Effector memory CD8-positive, alpha-beta T cell (primary cell): ENCODE results near the gene TEX52.

Experiments
- ATAC-seq: fragments of 150-1000 bp; cut with Tn5 transposase; replicated peaks from 2 replicates; pipeline ENCODE4 v1.10.0; 2021; ENCODE audit warnings: mild to moderate bottlenecking, moderate library complexity
- DNase-seq, 3 experiments: peaks; one replicate each; pipeline ENCODE4 v3.0.0; 2021
- H3K27ac Mint-ChIP-seq, 2 donors: one replicate each; pipeline ENCODE4 v1.8.0; 2022; ENCODE audit warnings: mild to moderate bottlenecking in 2 of 2, mixed read lengths in 2 of 2, moderate library complexity in 2 of 2
- H3K27me3 Mint-ChIP-seq, 2 donors: one replicate each; pipeline ENCODE4 v1.8.0; 2022; ENCODE audit warnings: mixed read lengths in 2 of 2
- H3K36me3 Mint-ChIP-seq: one replicate; pipeline ENCODE4 v1.8.0; 2022; ENCODE audit warnings: mild to moderate bottlenecking, moderate library complexity, mixed read lengths; ENCODE audit not compliant: insufficient read depth
- H3K4me1 Mint-ChIP-seq, 2 donors: one replicate each; pipeline ENCODE4 v1.8.0; 2022; ENCODE audit warnings: low read depth in 2 of 2, mixed read lengths in 2 of 2
- H3K4me3 Mint-ChIP-seq, 2 donors: one replicate each; pipeline ENCODE4 v1.8.0; 2022; ENCODE audit warnings: mild to moderate bottlenecking in 2 of 2, mixed read lengths in 2 of 2, moderate library complexity in 2 of 2
- H3K9me3 Mint-ChIP-seq, 2 donors: one replicate each; pipeline ENCODE4 v1.8.0; 2022; ENCODE audit warnings: mixed read lengths in 2 of 2

TEX52 gene

DNA sequence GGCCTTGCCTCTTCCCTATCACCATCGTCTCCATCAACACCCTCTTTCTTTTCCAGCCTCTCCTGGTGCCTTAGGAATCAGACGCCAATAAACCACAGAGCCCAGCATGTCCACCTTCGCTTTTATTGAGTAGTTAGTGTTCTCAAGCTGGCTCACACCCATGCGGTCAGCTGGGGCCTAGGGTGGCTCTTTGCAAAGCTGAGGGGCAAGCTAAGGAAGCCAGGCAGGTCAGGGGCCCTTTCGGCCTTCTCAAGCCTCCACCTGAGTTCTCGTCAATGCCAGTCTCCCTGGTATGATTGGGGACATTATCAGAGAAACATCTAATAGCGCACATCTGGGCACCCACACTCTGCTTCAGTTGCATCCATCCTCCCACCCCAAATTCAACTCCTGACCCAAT is 737 bp upstream of the TEX52 start:
- Mint-ChIP-seq H3K36me3 (peaks cover 2% of the 10 kb centered on the region), H3K27ac (peak overlapping the region in 1 of 2 donors; percentile 69), H3K4me3 (no peak overlapping the region), H3K9me3 (no peaks in the 10 kb centered on the region), H3K4me1 (no peaks in the 10 kb centered on the region), H3K27me3 (no peaks in the 10 kb centered on the region)
- ATAC-seq: no peak
- no peak for DNase-seq

DNA sequence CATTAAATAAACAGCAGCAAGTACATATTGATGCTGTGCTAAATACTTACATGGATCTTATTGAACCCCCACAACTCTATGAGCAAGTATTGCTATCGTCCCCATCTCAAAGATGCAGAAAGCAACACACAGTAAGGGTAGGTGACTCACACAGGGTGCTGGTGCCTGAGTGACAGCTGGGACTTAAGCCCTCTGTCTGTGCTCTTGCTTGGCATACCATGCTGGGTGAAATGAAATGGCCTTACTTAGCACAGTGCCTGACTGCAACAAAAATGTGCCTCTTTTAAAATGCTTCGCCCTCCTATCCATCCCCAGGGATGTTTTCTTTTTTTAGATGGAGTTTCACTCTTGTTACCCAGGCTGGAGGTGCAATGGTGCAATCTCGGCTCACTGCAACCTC is 788 bp downstream of the TEX52 start:
- no peak for ATAC-seq
- Mint-ChIP-seq H3K9me3 (no peaks in the 10 kb centered on the region), H3K27me3 (no peaks in the 10 kb centered on the region), H3K27ac (peak overlapping the region; percentile 32 to 76), H3K36me3 (peaks cover 2% of the 10 kb centered on the region), H3K4me3 (no peak overlapping the region), H3K4me1 (no peaks in the 10 kb centered on the region)
- DNase-seq: no peak

GRCh38 chr12:2855546-2855945 is 1.3 kb downstream of the TEX52 start:
- H3K4me1 Mint-ChIP-seq: no peaks in the 10 kb centered on the region
- ATAC-seq: no peak

DNA sequence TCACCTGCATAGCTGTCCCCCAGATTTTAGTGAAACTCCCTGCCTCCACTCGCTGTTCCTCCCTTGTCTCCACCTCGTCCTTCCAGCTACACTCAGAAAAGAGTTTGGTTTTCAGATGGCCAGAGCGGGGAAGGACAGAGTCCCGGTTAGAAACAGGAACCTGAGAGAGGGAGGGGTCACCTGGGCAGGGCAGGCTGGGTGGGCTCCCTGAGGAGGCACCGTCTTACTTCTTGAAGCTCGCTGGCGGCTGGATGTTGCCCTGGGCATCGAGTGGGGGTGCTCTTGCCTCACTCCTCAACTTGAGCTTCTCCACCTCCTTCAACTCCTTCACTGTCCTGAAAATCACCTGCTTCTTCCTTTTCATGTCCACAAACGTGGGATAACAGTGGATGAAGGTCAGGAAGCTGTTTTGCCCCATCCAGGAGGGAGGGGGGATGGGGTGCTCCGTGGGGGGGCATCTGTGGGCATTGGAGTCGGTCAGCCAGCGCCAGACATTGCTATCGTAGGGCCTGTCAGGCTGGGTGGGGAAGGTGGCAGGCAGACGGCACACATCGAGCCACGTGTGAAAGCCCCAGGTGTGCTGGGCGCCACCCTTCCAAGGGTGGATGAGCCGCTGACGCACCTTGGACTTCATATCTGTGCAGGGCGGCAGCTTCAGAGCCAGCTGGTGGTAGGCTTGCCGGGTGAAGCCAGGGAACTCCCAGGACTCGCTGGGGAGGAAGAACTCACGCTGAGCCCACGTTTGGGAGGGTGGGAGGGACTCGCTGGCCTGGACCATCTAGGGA is 2.0 kb downstream of the TEX52 start:
- peak overlapping the region in 1 of 2 donors; percentile 46 for H3K27ac Mint-ChIP-seq
- H3K9me3 Mint-ChIP-seq: no peaks in the 10 kb centered on the region
- peaks cover 2% of the 10 kb centered on the region for H3K36me3 Mint-ChIP-seq
- H3K4me3 Mint-ChIP-seq: no peak overlapping the region
- no peak for ATAC-seq
- DNase-seq: no peak
- H3K4me1 Mint-ChIP-seq: no peaks in the 10 kb centered on the region
- H3K27me3 Mint-ChIP-seq: no peaks in the 10 kb centered on the region

More at GRCh38 chr12:2855546-2855945, 1.3 kb downstream of the TEX52 start:
- no peaks in the 10 kb centered on the region for H3K9me3 Mint-ChIP-seq
- H3K4me3 Mint-ChIP-seq: no peak overlapping the region
- H3K36me3 Mint-ChIP-seq: peaks cover 2% of the 10 kb centered on the region
- peak overlapping the region in 1 of 2 donors; percentile 32 for H3K27ac Mint-ChIP-seq
- no peak for DNase-seq
- no peaks in the 10 kb centered on the region for H3K27me3 Mint-ChIP-seq

DNA sequence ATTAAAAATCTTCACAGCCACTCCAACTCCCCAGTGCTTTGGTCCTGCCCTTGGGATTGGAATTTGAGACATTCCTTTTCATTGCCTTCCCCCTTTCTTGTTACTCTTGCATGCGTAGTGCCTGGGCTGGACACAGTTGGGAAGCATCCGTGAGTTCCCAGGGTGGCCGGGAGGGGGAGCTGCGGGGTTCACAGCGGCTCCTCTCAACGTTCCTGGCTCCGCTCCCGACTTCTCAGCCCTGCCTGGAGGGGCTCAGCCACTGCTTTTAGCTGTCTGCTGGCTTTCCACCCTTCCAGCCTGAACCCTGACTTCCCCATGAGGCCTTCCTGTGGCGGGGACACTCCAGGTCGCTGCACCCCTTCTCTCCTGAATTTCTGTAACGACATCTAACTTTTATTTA is 3.2 kb downstream of the TEX52 start:
- Mint-ChIP-seq H3K4me1 (no peaks in the 10 kb centered on the region), H3K4me3 (no peak overlapping the region), H3K9me3 (no peaks in the 10 kb centered on the region), H3K27ac (peak overlapping the region in 1 of 2 donors; percentile 78), H3K27me3 (no peaks in the 10 kb centered on the region), H3K36me3 (peaks cover 3% of the 10 kb centered on the region)
- ATAC-seq: no peak
- peak; percentile 12 to 18 (median 14) for DNase-seq

DNA sequence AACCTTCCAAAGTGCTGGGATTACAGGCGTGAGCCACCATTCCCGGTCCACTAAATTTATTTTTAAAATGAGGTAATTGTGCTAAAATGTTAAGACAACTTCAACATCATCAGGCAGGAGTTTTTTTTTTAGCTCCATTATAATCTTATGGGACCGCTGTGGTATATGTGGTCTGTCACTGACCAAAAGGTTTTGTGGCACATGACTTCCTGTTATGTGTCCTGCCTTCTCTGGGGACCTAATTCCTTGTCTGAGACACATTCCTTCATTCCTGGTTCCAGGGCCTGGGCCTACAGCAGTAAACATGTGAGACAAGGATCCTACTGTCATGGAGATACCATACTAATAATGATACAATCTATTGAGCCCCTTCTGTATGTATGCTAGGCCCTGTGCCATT is 4.9 kb downstream of the TEX52 start:
- no peaks in the 10 kb centered on the region for H3K9me3 Mint-ChIP-seq
- peaks cover 3% of the 10 kb centered on the region for H3K36me3 Mint-ChIP-seq
- DNase-seq: no peak
- ATAC-seq: no peak
- H3K4me1 Mint-ChIP-seq: no peaks in the 10 kb centered on the region
- peak overlapping the region in 1 of 2 donors; percentile 25 for H3K27ac Mint-ChIP-seq
- no peak overlapping the region for H3K4me3 Mint-ChIP-seq
- H3K27me3 Mint-ChIP-seq: no peaks in the 10 kb centered on the region

GRCh38 chr12:2845280-2845679 is 11.6 kb downstream of the TEX52 start:
- Mint-ChIP-seq H3K4me1 (peaks cover 0 to 2% of the 10 kb centered on the region in 2 donors), H3K9me3 (no peaks in the 10 kb centered on the region), H3K27me3 (no peaks in the 10 kb centered on the region), H3K36me3 (peaks cover 16% of the 10 kb centered on the region), H3K4me3 (no peak overlapping the region), H3K27ac (peak overlapping the region in 1 of 2 donors; percentile 53)
- ATAC-seq (no peak), DNase-seq (no peak)

GRCh38 chr12:2844786-2845185 is 12.1 kb downstream of the TEX52 start:
- no peak for DNase-seq

DNA sequence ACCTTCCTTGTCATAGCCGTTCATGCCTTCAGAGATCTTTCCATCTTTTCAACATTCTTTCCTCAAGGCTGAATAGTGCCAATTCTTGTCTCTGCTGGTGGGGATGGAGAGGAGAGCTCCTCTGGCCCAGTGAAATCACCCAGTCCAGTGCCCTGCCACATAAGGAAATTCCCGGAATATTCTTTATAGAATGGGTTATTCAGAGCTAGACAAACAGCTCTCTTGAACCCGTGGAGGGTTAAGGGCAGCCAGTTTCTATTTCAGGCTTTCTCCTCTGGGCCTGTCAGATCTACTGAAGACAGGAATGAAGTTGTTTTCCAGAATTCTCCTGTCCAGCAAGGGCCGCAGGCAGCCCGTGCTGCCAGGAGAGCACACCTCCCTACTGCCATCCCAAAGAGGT is 13.9 kb downstream of the TEX52 start:
- Mint-ChIP-seq H3K9me3 (no peaks in the 10 kb centered on the region), H3K27me3 (no peaks in the 10 kb centered on the region), H3K36me3 (peaks cover 31% of the 10 kb centered on the region), H3K4me3 (no peak overlapping the region), H3K4me1 (peaks cover 0 to 2% of the 10 kb centered on the region in 2 donors), H3K27ac (no peak overlapping the region)
- DNase-seq (no peak), ATAC-seq (no peak)

More at GRCh38 chr12:2844786-2845185, 12.1 kb downstream of the TEX52 start:
- Mint-ChIP-seq H3K4me1 (peaks cover 0 to 2% of the 10 kb centered on the region in 2 donors), H3K27ac (peak overlapping the region in 1 of 2 donors; percentile 53), H3K4me3 (no peak overlapping the region), H3K27me3 (no peaks in the 10 kb centered on the region), H3K9me3 (no peaks in the 10 kb centered on the region), H3K36me3 (peaks cover 21% of the 10 kb centered on the region)
- no peak for ATAC-seq

DNA sequence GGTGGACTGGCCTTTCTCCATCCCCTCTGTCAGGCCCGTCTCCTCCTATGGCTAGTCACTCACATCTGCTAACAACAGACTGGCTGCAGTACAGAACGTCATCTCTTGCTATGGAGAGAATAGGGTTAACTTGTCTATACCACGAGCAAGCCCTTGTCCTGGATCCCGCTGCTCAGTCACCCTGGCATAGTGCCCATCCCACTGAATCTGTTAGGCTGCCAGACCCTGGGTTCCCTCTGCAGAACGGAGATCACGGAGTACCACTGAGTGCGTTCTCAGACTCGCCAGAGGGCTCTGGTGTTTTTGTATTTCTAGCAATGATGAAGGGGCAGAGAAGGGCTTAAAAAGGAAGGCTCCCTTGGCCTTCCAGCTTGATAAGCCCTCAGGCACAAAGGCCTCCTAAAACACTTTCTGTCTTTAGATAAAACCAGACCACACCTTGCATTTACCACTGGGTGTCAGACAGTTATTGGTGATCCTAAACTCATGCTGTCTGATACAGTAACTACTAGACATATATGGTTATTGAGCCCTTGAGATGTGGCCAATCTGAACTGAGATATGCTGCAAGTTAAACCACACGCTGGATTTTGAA is 15.7 kb downstream of the TEX52 start:
- no peaks in the 10 kb centered on the region for H3K27me3 Mint-ChIP-seq
- no peak overlapping the region for H3K27ac Mint-ChIP-seq

GRCh38 chr12:2836574-2836973 is 20.3 kb downstream of the TEX52 start:
- H3K36me3 Mint-ChIP-seq: peaks cover 28% of the 10 kb centered on the region
- no peaks in the 10 kb centered on the region for H3K9me3 Mint-ChIP-seq
- no peak overlapping the region for H3K27ac Mint-ChIP-seq
- H3K27me3 Mint-ChIP-seq: no peaks in the 10 kb centered on the region
- ATAC-seq: no peak
- no peak overlapping the region for H3K4me3 Mint-ChIP-seq
- peaks cover 5 to 11% of the 10 kb centered on the region in 2 donors for H3K4me1 Mint-ChIP-seq
- no peak for DNase-seq

More for the DNA sequence above, 15.7 kb downstream of the TEX52 start:
- Mint-ChIP-seq H3K36me3 (peaks cover 37% of the 10 kb centered on the region), H3K4me3 (no peak overlapping the region), H3K9me3 (no peaks in the 10 kb centered on the region), H3K4me1 (peaks cover 0 to 2% of the 10 kb centered on the region in 2 donors)
- ATAC-seq: no peak
- no peak for DNase-seq

- peaks cover 28% of the 10 kb centered on the region for H3K36me3 Mint-ChIP-seq
- peak overlapping the region in 1 of 2 donors; percentile 71 for H3K27ac Mint-ChIP-seq
- H3K4me3 Mint-ChIP-seq: no peak overlapping the region
- no peak for ATAC-seq
- DNase-seq: no peak
- peaks cover 5 to 11% of the 10 kb centered on the region in 2 donors for H3K4me1 Mint-ChIP-seq
- no peaks in the 10 kb centered on the region for H3K27me3 Mint-ChIP-seq
- no peaks in the 10 kb centered on the region for H3K9me3 Mint-ChIP-seq
Measured at GRCh38 chr12:2835691-2836403, 21.0 kb downstream of the TEX52 start.

- H3K27ac Mint-ChIP-seq: peak within 1 kb of the TSS; percentile 24 to 71
- H3K4me3 Mint-ChIP-seq: no peak within 1 kb of the TSS
- H3K27me3 Mint-ChIP-seq: no peaks in the 10 kb centered on the region
- DNase-seq (no peak), ATAC-seq (no peak)
- H3K4me1 Mint-ChIP-seq: peaks cover 5 to 11% of the 10 kb centered on the region in 2 donors
- H3K9me3 Mint-ChIP-seq: no peaks in the 10 kb centered on the region
- peaks cover 20% of the 10 kb centered on the region for H3K36me3 Mint-ChIP-seq
Measured at GRCh38 chr12:2834581-2835491, 22.0 kb downstream of the TEX52 start, which contains the start of gene NRIP2. TSS of gene NRIP2 (minus strand) at chr12:2835035. CDS start at chr12:2834983, 52 bp downstream.
